ENCODE measurements around the gene PTBP3.

DNA sequence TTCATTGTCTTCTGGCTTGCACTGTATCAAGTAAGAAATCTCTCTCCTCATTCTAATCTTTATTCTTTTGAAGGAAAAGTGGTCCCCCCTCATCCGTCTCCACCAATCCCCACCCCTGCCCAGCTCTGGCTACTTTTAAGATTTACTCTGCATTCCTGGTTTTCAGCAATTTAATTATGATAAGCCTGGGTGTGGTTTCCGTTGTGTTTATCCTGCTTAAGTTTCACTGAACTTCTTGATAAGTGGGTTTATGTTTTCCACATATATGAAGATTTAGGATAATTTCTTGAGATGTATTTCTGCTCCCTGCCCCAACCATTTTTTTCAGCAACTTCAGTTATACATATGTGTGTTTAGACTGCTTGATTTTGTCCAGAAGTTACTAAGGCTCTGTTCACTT, 46.5 kb downstream of the PTBP3 start:
- TF ChIP-seq JUNB (IDR thresholded peaks at IDR 0.05) (no peak), SMC3 (IDR thresholded peaks at IDR 0.05) (no peak)

Data from A549 (cell line).